Subcutaneous abdominal adipose tissue (tissue), 5 donors: ENCODE data around the gene BRIP1.
"Not testable (repeated sequence)": the region's sequence is repeated elsewhere in the genome, so short reads cannot be mapped to it uniquely, and the experiment has no call there.

Experiments
- H3K27ac ChIP-seq: one replicate; pipeline ENCODE4 v1.7.0; 2013; ENCODE audit warnings: low read depth, mild to moderate bottlenecking, inconsistent platforms, low read length, moderate library complexity
- H3K27me3 ChIP-seq, 5 donors: one replicate each; pipeline ENCODE4 v1.7.0; 2013; ENCODE audit warnings: low read length in 5 of 5, inconsistent platforms in 1 of 5; ENCODE audit not compliant: control insufficient read depth in 5 of 5, insufficient read depth in 4 of 5
- H3K36me3 ChIP-seq, 5 donors: one replicate each; pipeline ENCODE4 v1.7.0; 2013; ENCODE audit warnings: low read length in 5 of 5; ENCODE audit not compliant: control insufficient read depth in 5 of 5, insufficient read depth in 5 of 5
- H3K4me1 ChIP-seq, 5 donors: one replicate each; pipeline ENCODE4 v1.7.0; 2013; ENCODE audit warnings: low read length in 5 of 5, mild to moderate bottlenecking in 3 of 5, moderate library complexity in 1 of 5; ENCODE audit not compliant: control insufficient read depth in 5 of 5, insufficient read depth in 5 of 5
- H3K4me3 ChIP-seq, 5 donors: one replicate each; pipeline ENCODE4 v1.7.0; 2013; ENCODE audit warnings: low read length in 5 of 5, low read depth in 1 of 5
- H3K9ac ChIP-seq, 5 donors: one replicate each; pipeline ENCODE4 v1.7.0; 2013; ENCODE audit warnings: low read length in 5 of 5, mild to moderate bottlenecking in 4 of 5, moderate library complexity in 3 of 5
- H3K9me3 ChIP-seq, 5 donors: one replicate each; pipeline ENCODE4 v1.7.0; 2013; ENCODE audit warnings: low read length in 5 of 5; ENCODE audit not compliant: control insufficient read depth in 5 of 5
- donor health status: healthy.
- donor health status: healthy.
- donor health status: healthy.
- donor health status: healthy.
- donor health status: healthy.

The BRIP1 gene

DNA sequence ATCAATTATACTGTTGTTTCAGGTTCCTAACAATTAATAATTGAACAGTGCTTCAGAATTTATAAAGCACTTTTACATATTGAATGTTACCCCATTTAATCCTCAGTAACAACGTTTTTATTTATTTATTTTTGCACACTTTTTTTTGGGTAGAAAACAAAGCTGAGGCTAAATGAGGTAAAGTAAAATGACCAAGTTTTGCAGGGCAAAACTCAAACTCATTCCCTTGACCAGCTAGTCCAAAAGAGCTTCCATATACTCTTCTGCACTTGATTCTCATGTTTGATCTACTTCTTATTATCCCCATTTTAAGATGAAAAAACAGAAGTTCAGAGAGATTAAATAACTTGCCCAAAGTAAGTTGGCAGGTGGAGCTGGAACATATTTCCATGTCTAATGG is 191.2 kb downstream of the BRIP1 start:
- H3K27ac ChIP-seq: no peak overlapping the region
- no peaks in the 10 kb centered on the region for H3K4me1 ChIP-seq
- H3K9me3 ChIP-seq: no peaks in the 10 kb centered on the region
- H3K36me3 ChIP-seq: no peaks in the 10 kb centered on the region
- no peak overlapping the region for H3K9ac ChIP-seq
- no peaks in the 10 kb centered on the region for H3K27me3 ChIP-seq
- no peak overlapping the region for H3K4me3 ChIP-seq

DNA sequence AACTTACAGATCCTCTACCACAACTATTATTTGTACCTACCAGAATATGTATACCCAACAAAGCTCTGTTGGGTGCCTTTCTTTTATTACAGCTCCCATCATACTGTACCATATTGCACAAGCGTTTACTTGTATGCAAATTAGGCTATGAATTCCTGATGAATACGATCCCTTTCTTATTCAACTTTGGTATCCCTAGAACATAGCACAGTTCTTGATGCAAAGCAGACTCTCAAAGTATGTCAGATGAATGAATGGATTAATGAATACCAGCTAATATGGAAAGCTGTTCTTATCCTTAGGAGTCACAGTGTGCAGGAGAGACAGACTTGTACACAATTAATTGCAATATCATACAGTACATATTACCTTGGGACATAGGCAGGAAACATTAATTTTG is 192.6 kb downstream of the BRIP1 start:
- Histone ChIP-seq H3K27me3 (no peaks in the 10 kb centered on the region), H3K4me1 (no peaks in the 10 kb centered on the region), H3K9ac (no peak overlapping the region), H3K27ac (no peak overlapping the region), H3K4me3 (no peak overlapping the region), H3K36me3 (no peaks in the 10 kb centered on the region), H3K9me3 (no peaks in the 10 kb centered on the region)

DNA sequence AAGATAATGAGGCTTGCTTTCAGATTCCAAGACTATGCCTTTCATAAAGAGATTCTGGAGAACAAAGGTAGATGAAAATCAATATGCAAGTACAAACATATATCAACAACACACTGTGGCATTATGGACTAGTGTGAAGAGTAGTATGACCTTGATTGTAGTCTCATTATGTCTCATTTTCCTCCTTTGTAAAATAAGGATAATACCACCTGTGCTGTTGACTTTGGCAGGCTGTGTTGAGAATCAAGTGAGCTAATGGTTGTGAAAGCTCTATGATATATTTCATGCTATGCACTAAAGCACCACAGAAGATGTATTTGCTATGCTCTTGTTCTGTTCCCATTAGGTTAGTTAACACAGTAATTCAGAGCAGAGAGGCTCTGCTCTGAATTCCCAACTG is 193.8 kb downstream of the BRIP1 start:
- no peak overlapping the region for H3K27ac ChIP-seq
- H3K9ac ChIP-seq: no peak overlapping the region
- no peaks in the 10 kb centered on the region for H3K9me3 ChIP-seq
- no peaks in the 10 kb centered on the region for H3K36me3 ChIP-seq
- no peaks in the 10 kb centered on the region for H3K27me3 ChIP-seq
- H3K4me1 ChIP-seq: no peaks in the 10 kb centered on the region
- no peak overlapping the region for H3K4me3 ChIP-seq

DNA sequence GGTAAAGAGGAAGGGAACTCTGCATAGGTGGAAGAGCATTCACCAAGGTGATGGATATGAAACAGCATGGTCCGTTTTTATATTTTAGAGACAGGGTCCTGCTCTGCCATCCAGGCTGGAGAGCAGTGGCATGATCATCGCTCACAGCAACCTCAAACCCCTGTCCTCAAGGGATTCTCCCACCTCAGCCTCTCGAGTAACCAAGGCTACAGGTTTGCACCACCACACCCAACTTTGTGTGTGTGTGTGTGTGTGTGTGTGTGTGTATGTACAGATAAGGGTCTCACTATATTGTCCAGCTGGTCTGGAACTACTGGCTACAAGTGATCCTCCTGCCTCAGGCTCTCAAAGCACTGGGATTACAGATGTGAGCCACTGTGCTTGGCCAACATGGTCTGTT is 194.8 kb downstream of the BRIP1 start:
- no peaks in the 10 kb centered on the region for H3K9me3 ChIP-seq
- no peaks in the 10 kb centered on the region for H3K4me1 ChIP-seq

DNA sequence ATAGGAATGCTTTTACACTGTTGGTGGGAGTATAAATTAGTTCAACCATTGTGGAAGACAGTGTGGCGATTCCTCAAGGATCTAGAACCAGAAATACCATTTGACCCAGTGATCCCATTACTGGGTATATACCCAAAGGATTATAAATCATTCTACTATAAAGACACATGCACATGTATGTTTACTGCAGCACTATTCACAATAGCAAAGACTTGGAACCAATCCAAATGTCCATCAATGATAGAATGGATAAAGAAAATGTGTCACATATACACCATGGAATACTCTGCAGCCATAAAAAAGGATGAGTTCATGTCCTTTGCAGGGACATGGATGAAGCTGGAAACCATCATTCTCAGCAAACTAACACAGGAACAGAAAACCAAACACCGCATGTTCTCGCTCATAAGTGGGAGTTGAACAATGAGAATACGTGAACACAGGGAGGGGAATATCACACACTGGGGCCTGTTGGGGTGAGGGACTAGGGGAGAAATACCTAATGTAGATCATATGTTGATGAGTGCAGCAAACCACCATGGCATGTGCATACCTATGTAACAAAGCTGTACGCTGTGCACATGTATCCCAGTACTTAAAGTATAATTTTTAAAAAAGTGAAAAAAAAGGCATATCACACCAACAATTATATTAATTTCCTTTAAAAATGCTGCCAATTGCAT is 196.8 kb downstream of the BRIP1 start:
- H3K4me1 ChIP-seq: not testable (repeated sequence)

More for the DNA sequence above, 194.8 kb downstream of the BRIP1 start:
- no peaks in the 10 kb centered on the region for H3K36me3 ChIP-seq
- no peaks in the 10 kb centered on the region for H3K27me3 ChIP-seq
- no peak overlapping the region for H3K9ac ChIP-seq
- H3K27ac ChIP-seq: no peak overlapping the region
- H3K4me3 ChIP-seq: no peak overlapping the region

DNA sequence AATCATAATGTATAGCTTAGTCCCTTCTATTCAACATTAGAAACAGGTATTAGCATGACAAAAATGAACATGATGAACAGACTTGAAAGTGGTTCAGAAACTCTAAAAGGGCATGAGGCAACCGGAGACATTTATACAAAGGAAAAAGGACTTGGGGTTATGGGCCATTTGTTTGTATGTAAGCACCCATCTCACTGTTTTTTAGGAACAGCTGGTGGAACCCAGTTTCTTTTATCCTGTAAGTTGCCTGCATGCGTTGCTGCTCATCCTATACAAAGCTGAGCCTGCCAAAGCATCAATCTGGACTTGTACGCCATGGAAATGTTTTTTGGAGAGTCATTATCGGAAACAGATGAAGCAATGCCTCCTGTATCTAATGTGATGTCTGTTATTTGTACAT is 200.0 kb downstream of the BRIP1 start:
- no peaks in the 10 kb centered on the region for H3K9me3 ChIP-seq
- no peaks in the 10 kb centered on the region for H3K36me3 ChIP-seq
- H3K27ac ChIP-seq: no peak overlapping the region
- no peaks in the 10 kb centered on the region for H3K4me1 ChIP-seq
- H3K27me3 ChIP-seq: peaks cover 0 to 3% (median 0%) of the 10 kb centered on the region in 5 donors
- no peak overlapping the region for H3K4me3 ChIP-seq
- no peak overlapping the region for H3K9ac ChIP-seq

More for the DNA sequence above, 196.8 kb downstream of the BRIP1 start:
- not testable (repeated sequence) for H3K36me3 ChIP-seq, H3K27me3 ChIP-seq, H3K27ac ChIP-seq, H3K4me3 ChIP-seq, H3K9ac ChIP-seq, H3K9me3 ChIP-seq

DNA sequence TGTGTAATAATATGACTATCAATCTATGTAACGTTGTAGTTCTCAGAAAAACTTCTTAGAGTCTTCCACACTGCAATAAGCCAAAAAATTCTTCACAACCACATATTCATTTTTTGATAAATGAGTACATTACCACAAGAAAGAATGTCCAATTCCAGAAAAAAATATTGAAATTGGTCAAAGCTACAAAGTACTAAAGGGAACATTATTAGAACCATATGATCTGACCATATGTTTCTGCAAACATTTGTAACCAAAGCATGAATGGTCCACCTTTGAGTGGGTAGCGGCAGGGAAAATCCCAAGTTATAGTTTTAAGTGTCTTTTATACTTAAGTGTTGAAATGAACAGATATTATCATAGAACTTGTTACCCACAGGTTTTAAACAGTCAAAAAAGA is 200.6 kb downstream of the BRIP1 start:
- Histone ChIP-seq H3K4me1 (no peaks in the 10 kb centered on the region), H3K9me3 (no peaks in the 10 kb centered on the region), H3K27ac (no peak overlapping the region), H3K9ac (no peak overlapping the region), H3K36me3 (no peaks in the 10 kb centered on the region), H3K4me3 (no peak overlapping the region), H3K27me3 (peaks cover 0 to 3% (median 0%) of the 10 kb centered on the region in 5 donors)

GRCh38 chr17:61662186-61662585 is 201.1 kb downstream of the BRIP1 start:
- H3K27me3 ChIP-seq: peaks cover 0 to 3% (median 0%) of the 10 kb centered on the region in 5 donors
- no peaks in the 10 kb centered on the region for H3K36me3 ChIP-seq
- no peak overlapping the region for H3K9ac ChIP-seq
- H3K27ac ChIP-seq: no peak overlapping the region
- H3K9me3 ChIP-seq: no peaks in the 10 kb centered on the region
- H3K4me3 ChIP-seq: no peak overlapping the region
- H3K4me1 ChIP-seq: no peaks in the 10 kb centered on the region

DNA sequence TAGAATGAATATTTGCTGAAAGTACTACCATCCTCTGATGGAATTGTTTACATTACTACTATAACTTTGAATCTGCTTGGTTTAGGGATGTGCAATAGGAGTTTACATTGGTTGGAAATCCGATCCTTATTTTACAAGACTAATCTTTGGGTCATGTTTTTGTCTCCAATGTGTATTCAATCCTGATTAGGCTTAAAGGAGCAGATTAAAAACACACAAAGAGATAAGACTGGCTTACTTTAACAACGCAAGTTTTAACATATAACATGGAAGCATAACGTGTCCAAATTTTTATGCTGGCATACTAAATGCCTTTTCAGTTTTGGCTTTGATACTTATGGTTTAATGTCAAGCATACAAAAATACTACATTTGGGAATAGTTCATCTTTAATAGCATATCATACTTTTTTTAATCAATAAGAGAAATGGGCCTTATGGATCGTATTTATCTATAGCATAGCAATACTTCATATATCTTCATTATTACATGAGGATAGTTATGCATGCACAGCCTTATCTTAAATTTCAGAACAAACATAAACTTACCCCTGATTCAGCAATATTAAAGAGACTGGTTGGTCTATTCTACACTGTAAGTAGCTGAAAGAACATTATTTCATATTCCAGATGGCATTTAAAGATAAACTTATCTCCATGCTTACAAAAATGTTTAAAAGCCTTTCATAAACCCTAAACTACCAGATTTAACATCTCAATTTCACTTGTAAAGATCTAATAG is 202.4 kb downstream of the BRIP1 start:
- Histone ChIP-seq H3K27ac (no peak overlapping the region), H3K4me3 (no peak overlapping the region), H3K27me3 (peaks cover 0 to 3% (median 0%) of the 10 kb centered on the region in 5 donors), H3K4me1 (no peaks in the 10 kb centered on the region), H3K9me3 (no peaks in the 10 kb centered on the region), H3K9ac (no peak overlapping the region), H3K36me3 (no peaks in the 10 kb centered on the region)

DNA sequence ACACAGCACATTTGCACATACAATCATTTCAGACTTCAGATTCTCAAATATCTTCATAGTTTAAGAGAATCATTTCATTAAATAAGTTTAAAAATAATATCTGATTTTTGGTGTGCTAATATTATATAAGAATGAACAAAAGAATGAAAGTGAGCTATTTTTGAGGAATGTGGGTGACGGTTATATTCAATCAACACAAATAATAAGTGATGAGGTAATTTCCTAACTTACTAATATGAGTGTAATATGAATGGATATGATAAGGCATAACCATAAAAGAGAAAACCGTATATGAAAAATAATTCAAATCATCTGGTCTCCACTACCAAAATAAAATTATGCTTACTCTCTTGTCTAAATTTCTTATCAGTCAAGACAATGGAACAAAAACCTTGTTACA is 203.9 kb downstream of the BRIP1 start:
- Histone ChIP-seq H3K9ac (no peak overlapping the region), H3K27ac (no peak overlapping the region), H3K4me3 (no peak overlapping the region), H3K4me1 (no peaks in the 10 kb centered on the region), H3K27me3 (peaks cover 0 to 3% (median 0%) of the 10 kb centered on the region in 5 donors), H3K36me3 (no peaks in the 10 kb centered on the region), H3K9me3 (no peaks in the 10 kb centered on the region)
